Inflammatory macrophage treated with lipopolysaccharide for 4 hours (primary cell): Measurements from ENCODE around the gene OLFML2A.

ENCODE experiments used
- DNase-seq: peaks from one replicate; pipeline ENCODE4 v3.0.0-alpha.2; 2020

The OLFML2A gene

GRCh38 chr9:124857533-124858162, 80.7 kb downstream of the OLFML2A start:
- DNase-seq = no peak

GRCh38 chr9:124858330-124859046, 81.6 kb downstream of the OLFML2A start:
- no peak for DNase-seq

GRCh38 chr9:124859803-124860581, 83.1 kb downstream of the OLFML2A start:
- DNase-seq = no peak

GRCh38 chr9:124860582-124861341, 83.8 kb downstream of the OLFML2A start:
- no peak for DNase-seq

- DNase-seq = peak; percentile 95
These were observed 84.7 kb downstream of the OLFML2A start, which contains the start of the genes ARPC5L and RPL35 for GRCh38 chr9:124861342-124862229. ARPC5L (plus strand) TSS chr9:124862130; CDS start chr9:124869291, 7,161 bp downstream. RPL35 (minus strand) TSS chr9:124861957; CDS start chr9:124861912, 45 bp downstream.

GRCh38 chr9:124863371-124863871, 86.5 kb downstream of the OLFML2A start:
- peak; percentile 43 for DNase-seq
